GM23338 (cell line): ENCODE measurements around the gene EXOC4. TPM values are rescaled to one million over a fixed set of nuclear protein-coding genes. Genes with fewer than 3 reads are reported as not detected.

ENCODE experiments used
- ATAC-seq: fragments of 200-7000 bp; cut with Tn5 transposase; 3 replicates; pipeline ENCODE4 v1.9.1; 2020
- DNase-seq: peaks from one replicate; pipeline ENCODE4 v3.0.0-alpha.2; 2015; ENCODE audit warnings: low spot score
- H2AFZ ChIP-seq: fragments of 200-600 bp; sonication (generic); 2 replicates; pipeline ENCODE4 v1.8.0; 2016; ENCODE audit warnings: antibody characterized with exemption, mild to moderate bottlenecking, moderate library complexity
- H3F3A ChIP-seq: fragments of 200-600 bp; sonication (generic); replicated peaks from 2 replicates; pipeline ENCODE4 v1.8.0; 2017; ENCODE audit warnings: antibody characterized with exemption, mixed run types, low read depth
- H3K27ac ChIP-seq: fragments of 200-600 bp; sonication (generic); 2 replicates; pipeline ENCODE4 v1.6.1; 2016; ENCODE audit warnings: low read depth
- H3K27me3 ChIP-seq: fragments of 200-600 bp; sonication (generic); 2 replicates; pipeline ENCODE4 v1.8.0; 2016; ENCODE audit warnings: mild to moderate bottlenecking, mixed run types, moderate library complexity; ENCODE audit not compliant: insufficient read depth
- H3K36me3 ChIP-seq: fragments of 200-600 bp; sonication (generic); 2 replicates; pipeline ENCODE4 v1.8.0; 2016; ENCODE audit warnings: mild to moderate bottlenecking; ENCODE audit not compliant: insufficient read depth
- H3K4me1 ChIP-seq: fragments of 200-600 bp; sonication (generic); 2 replicates; pipeline ENCODE4 v1.8.0; 2016; ENCODE audit warnings: mild to moderate bottlenecking, moderate library complexity; ENCODE audit not compliant: insufficient read depth
- H3K4me2 ChIP-seq: fragments of 200-600 bp; sonication (generic); 2 replicates; pipeline ENCODE4 v1.7.1; 2017; ENCODE audit warnings: mixed run types
- H3K4me3 ChIP-seq: fragments of 200-600 bp; sonication (generic); 2 replicates; pipeline ENCODE4 v1.6.1; 2016; ENCODE audit warnings: mixed run types
- H3K79me2 ChIP-seq: fragments of 200-600 bp; sonication (generic); replicated peaks from 2 replicates; pipeline ENCODE4 v1.8.0; 2017; ENCODE audit warnings: mild to moderate bottlenecking; ENCODE audit not compliant: insufficient read depth
- H3K9me2 ChIP-seq: fragments of 200-600 bp; sonication (generic); 2 replicates; pipeline ENCODE4 v1.8.0; 2017; ENCODE audit not compliant: insufficient read depth
- H4K20me1 ChIP-seq: fragments of 200-600 bp; sonication (generic); replicated peaks from 2 replicates; pipeline ENCODE4 v1.8.0; 2017; ENCODE audit warnings: mild to moderate bottlenecking; ENCODE audit not compliant: insufficient read depth
- H3K27ac Mint-ChIP-seq: 2 replicates; pipeline ENCODE4 v1.8.0; 2020; ENCODE audit warnings: inconsistent platforms, mild to moderate bottlenecking, moderate library complexity, mixed read lengths
- H3K27me3 Mint-ChIP-seq: 3 replicates; pipeline ENCODE4 v1.8.0; 2022; ENCODE audit warnings: low read depth, mild to moderate bottlenecking, moderate library complexity, mixed read lengths, inconsistent platforms; ENCODE audit not compliant: insufficient read depth, poor library complexity
- H3K36me3 Mint-ChIP-seq: 3 replicates; pipeline ENCODE4 v1.8.0; 2021; ENCODE audit warnings: low read depth, mild to moderate bottlenecking, inconsistent platforms, moderate library complexity, mixed read lengths
- H3K4me1 Mint-ChIP-seq: 3 replicates; pipeline ENCODE4 v1.8.0; 2020; ENCODE audit warnings: mild to moderate bottlenecking, inconsistent platforms, mixed read lengths
- H3K4me3 Mint-ChIP-seq: 3 replicates; pipeline ENCODE4 v1.8.0; 2021; ENCODE audit warnings: moderate library complexity, mild to moderate bottlenecking, inconsistent platforms, mixed read lengths
- H3K9me3 Mint-ChIP-seq: 3 replicates; pipeline ENCODE4 v1.8.0; 2020; ENCODE audit warnings: moderate library complexity, mild to moderate bottlenecking, inconsistent platforms, mixed read lengths
- CREB1 ChIP-seq: fragments of 250-450 bp; sonication (Bioruptor Pico); IDR thresholded peaks from 2 replicates; pipeline ENCODE4 v1.5.0; 2020; ENCODE audit warnings: low read depth, mild to moderate bottlenecking, moderate library complexity
- EZH2 ChIP-seq: fragments of 200-600 bp; sonication (generic); IDR thresholded peaks from one replicate; pipeline ENCODE4 v1.8.0; 2017; ENCODE audit warnings: antibody characterized with exemption, mild to moderate bottlenecking, low read depth; ENCODE audit not compliant: unreplicated experiment
- EZH2phosphoT487 ChIP-seq: fragments of 200-600 bp; sonication (generic); IDR thresholded peaks from one replicate; pipeline ENCODE4 v1.8.1; 2018; ENCODE audit warnings: antibody characterized with exemption; ENCODE audit not compliant: unreplicated experiment
- JUNB ChIP-seq: IDR thresholded peaks from one replicate; pipeline ENCODE4 v1.6.1; 2016; ENCODE audit warnings: antibody characterized with exemption; ENCODE audit not compliant: unreplicated experiment
- NANOG ChIP-seq: IDR thresholded peaks from 2 replicates; pipeline ENCODE4 v1.6.1; 2016; ENCODE audit warnings: antibody characterized with exemption, borderline replicate concordance
- POLR2AphosphoS5 ChIP-seq: IDR thresholded peaks from 2 replicates; pipeline ENCODE4 v1.6.1; 2016; ENCODE audit warnings: antibody characterized with exemption, low read depth
- STAT1 ChIP-seq: IDR thresholded peaks from one replicate; pipeline ENCODE4 v1.6.1; 2016; ENCODE audit warnings: antibody characterized with exemption; ENCODE audit not compliant: unreplicated experiment
- ZNF114 ChIP-seq: fragments of 250-450 bp; sonication (Bioruptor Pico); IDR thresholded peaks from 2 replicates; pipeline ENCODE4 v1.5.0; 2020; ENCODE audit warnings: mild to moderate bottlenecking, moderate library complexity
- ZNF331 ChIP-seq: fragments of 250-450 bp; sonication (Bioruptor Pico); IDR thresholded peaks from 2 replicates; pipeline ENCODE4 v1.5.0; 2020; ENCODE audit warnings: low read depth, mild to moderate bottlenecking, moderate library complexity
- polyA plus RNA-seq: library from polyadenylated mRNA; unstranded; fragments of >200 nt; fragmentation: Nextera tagmentation; extraction: Ambion mirVana; gene quantifications from 2 replicates; pipeline ENCODE4 v1.2.1, GENCODE V29; 2016
- total RNA-seq: library from RNA; depleted of rRNA; stranded (reverse); fragments of >200 nt; shearing (Covaris generic); gene quantifications from 2 replicates; pipeline ENCODE4 v1.2.3, GENCODE V29; 2014
- TF ChIP-seq, protein P1 (sequence below): IDR thresholded peaks from one replicate; pipeline ENCODE4 v1.6.1; 2018; ENCODE audit warnings: antibody characterized with exemption; ENCODE audit not compliant: unreplicated experiment
- TF ChIP-seq, protein P2 (sequence below): IDR thresholded peaks from 2 replicates; pipeline ENCODE4 v1.6.1; 2016; ENCODE audit warnings: antibody characterized with exemption
- TF ChIP-seq, protein P3 (sequence below), 2 experiments: fragments of 200-600 bp in 1 of 2; sonication (generic) in 1 of 2; conservative IDR thresholded peaks; 2 replicates each; pipeline versions ENCODE4 v1.5.1 to v1.6.1; 2016 to 2017; ENCODE audit warnings: antibody characterized with exemption in 2 of 2, low read depth in 2 of 2, mild to moderate bottlenecking in 2 of 2, moderate library complexity in 1 of 2
- TF ChIP-seq, protein P4 (sequence below): fragments of 250-450 bp; sonication (Bioruptor Pico); IDR thresholded peaks from 2 replicates; pipeline ENCODE4 v1.5.0; 2020; ENCODE audit warnings: mild to moderate bottlenecking, moderate library complexity

Gene EXOC4
- total and polyA plus RNA-seq, 2 experiments from 2014 or later = 37.5 to 52.7 TPM

DNA sequence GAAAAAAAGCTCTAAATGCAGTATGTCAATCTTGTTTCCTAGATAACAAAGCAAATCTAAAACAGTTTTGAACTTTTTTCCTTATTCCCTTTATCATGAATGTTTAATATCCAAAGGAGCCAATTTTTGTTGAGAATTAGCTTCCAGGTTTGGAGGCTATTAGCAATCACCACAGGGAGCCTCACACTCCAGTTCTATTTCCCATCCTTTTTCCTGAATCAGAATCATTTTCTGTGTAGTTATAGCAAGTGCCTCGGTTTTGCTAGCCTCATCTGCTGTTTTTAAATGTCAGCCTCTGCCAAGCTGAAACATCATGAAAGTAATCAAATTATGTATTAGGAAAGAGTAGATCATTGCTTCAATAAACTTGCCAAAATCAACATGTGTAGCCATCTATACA, 516.8 kb downstream of the EXOC4 start:
- Histone ChIP-seq H4K20me1 (0 out of 2 replicates have a peak, but pooled peaks cover 5% of the 10 kb centered on the region), H3K4me1 (peaks cover 24% of the 10 kb centered on the region), H3K4me2 (no peak overlapping the region), H3K27ac (no peak overlapping the region), H2AFZ (no peak overlapping the region), H3K36me3 (no peaks in the 10 kb centered on the region), H3F3A (no peaks in the 10 kb centered on the region), H3K27me3 (no peaks in the 10 kb centered on the region), H3K9me2 (no peaks in the 10 kb centered on the region), H3K79me2 (no peaks in the 10 kb centered on the region), H3K4me3 (no peak overlapping the region)
- Mint-ChIP-seq H3K4me1 (peaks cover 41% of the 10 kb centered on the region), H3K9me3 (no peaks in the 10 kb centered on the region), H3K27ac (no peak overlapping the region), H3K27me3 (no peaks in the 10 kb centered on the region), H3K4me3 (no peak overlapping the region), H3K36me3 (no peaks in the 10 kb centered on the region)
- TF ChIP-seq JUNB = no peak
- no peak for TF ChIP-seq POLR2AphosphoS5
- TF ChIP-seq, protein P1, sequence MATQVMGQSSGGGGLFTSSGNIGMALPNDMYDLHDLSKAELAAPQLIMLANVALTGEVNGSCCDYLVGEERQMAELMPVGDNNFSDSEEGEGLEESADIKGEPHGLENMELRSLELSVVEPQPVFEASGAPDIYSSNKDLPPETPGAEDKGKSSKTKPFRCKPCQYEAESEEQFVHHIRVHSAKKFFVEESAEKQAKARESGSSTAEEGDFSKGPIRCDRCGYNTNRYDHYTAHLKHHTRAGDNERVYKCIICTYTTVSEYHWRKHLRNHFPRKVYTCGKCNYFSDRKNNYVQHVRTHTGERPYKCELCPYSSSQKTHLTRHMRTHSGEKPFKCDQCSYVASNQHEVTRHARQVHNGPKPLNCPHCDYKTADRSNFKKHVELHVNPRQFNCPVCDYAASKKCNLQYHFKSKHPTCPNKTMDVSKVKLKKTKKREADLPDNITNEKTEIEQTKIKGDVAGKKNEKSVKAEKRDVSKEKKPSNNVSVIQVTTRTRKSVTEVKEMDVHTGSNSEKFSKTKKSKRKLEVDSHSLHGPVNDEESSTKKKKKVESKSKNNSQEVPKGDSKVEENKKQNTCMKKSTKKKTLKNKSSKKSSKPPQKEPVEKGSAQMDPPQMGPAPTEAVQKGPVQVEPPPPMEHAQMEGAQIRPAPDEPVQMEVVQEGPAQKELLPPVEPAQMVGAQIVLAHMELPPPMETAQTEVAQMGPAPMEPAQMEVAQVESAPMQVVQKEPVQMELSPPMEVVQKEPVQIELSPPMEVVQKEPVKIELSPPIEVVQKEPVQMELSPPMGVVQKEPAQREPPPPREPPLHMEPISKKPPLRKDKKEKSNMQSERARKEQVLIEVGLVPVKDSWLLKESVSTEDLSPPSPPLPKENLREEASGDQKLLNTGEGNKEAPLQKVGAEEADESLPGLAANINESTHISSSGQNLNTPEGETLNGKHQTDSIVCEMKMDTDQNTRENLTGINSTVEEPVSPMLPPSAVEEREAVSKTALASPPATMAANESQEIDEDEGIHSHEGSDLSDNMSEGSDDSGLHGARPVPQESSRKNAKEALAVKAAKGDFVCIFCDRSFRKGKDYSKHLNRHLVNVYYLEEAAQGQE = no peak
- TF ChIP-seq, protein P2, sequence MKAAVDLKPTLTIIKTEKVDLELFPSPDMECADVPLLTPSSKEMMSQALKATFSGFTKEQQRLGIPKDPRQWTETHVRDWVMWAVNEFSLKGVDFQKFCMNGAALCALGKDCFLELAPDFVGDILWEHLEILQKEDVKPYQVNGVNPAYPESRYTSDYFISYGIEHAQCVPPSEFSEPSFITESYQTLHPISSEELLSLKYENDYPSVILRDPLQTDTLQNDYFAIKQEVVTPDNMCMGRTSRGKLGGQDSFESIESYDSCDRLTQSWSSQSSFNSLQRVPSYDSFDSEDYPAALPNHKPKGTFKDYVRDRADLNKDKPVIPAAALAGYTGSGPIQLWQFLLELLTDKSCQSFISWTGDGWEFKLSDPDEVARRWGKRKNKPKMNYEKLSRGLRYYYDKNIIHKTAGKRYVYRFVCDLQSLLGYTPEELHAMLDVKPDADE = no peak
- no peak for TF ChIP-seq CREB1 (CRISPR knock-in tag)
- TF ChIP-seq, protein P3, sequence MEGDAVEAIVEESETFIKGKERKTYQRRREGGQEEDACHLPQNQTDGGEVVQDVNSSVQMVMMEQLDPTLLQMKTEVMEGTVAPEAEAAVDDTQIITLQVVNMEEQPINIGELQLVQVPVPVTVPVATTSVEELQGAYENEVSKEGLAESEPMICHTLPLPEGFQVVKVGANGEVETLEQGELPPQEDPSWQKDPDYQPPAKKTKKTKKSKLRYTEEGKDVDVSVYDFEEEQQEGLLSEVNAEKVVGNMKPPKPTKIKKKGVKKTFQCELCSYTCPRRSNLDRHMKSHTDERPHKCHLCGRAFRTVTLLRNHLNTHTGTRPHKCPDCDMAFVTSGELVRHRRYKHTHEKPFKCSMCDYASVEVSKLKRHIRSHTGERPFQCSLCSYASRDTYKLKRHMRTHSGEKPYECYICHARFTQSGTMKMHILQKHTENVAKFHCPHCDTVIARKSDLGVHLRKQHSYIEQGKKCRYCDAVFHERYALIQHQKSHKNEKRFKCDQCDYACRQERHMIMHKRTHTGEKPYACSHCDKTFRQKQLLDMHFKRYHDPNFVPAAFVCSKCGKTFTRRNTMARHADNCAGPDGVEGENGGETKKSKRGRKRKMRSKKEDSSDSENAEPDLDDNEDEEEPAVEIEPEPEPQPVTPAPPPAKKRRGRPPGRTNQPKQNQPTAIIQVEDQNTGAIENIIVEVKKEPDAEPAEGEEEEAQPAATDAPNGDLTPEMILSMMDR (conservative IDR thresholded peaks at IDR 0.05; ENCODE audit: low read depth in 2 of 2) = no peak
- TF ChIP-seq ZNF331 (CRISPR knock-in tag) = no peak
- TF ChIP-seq EZH2 = no peak
- no peak for TF ChIP-seq STAT1
- no peak for TF ChIP-seq ZNF114 (CRISPR knock-in tag)
- TF ChIP-seq, protein P4, sequence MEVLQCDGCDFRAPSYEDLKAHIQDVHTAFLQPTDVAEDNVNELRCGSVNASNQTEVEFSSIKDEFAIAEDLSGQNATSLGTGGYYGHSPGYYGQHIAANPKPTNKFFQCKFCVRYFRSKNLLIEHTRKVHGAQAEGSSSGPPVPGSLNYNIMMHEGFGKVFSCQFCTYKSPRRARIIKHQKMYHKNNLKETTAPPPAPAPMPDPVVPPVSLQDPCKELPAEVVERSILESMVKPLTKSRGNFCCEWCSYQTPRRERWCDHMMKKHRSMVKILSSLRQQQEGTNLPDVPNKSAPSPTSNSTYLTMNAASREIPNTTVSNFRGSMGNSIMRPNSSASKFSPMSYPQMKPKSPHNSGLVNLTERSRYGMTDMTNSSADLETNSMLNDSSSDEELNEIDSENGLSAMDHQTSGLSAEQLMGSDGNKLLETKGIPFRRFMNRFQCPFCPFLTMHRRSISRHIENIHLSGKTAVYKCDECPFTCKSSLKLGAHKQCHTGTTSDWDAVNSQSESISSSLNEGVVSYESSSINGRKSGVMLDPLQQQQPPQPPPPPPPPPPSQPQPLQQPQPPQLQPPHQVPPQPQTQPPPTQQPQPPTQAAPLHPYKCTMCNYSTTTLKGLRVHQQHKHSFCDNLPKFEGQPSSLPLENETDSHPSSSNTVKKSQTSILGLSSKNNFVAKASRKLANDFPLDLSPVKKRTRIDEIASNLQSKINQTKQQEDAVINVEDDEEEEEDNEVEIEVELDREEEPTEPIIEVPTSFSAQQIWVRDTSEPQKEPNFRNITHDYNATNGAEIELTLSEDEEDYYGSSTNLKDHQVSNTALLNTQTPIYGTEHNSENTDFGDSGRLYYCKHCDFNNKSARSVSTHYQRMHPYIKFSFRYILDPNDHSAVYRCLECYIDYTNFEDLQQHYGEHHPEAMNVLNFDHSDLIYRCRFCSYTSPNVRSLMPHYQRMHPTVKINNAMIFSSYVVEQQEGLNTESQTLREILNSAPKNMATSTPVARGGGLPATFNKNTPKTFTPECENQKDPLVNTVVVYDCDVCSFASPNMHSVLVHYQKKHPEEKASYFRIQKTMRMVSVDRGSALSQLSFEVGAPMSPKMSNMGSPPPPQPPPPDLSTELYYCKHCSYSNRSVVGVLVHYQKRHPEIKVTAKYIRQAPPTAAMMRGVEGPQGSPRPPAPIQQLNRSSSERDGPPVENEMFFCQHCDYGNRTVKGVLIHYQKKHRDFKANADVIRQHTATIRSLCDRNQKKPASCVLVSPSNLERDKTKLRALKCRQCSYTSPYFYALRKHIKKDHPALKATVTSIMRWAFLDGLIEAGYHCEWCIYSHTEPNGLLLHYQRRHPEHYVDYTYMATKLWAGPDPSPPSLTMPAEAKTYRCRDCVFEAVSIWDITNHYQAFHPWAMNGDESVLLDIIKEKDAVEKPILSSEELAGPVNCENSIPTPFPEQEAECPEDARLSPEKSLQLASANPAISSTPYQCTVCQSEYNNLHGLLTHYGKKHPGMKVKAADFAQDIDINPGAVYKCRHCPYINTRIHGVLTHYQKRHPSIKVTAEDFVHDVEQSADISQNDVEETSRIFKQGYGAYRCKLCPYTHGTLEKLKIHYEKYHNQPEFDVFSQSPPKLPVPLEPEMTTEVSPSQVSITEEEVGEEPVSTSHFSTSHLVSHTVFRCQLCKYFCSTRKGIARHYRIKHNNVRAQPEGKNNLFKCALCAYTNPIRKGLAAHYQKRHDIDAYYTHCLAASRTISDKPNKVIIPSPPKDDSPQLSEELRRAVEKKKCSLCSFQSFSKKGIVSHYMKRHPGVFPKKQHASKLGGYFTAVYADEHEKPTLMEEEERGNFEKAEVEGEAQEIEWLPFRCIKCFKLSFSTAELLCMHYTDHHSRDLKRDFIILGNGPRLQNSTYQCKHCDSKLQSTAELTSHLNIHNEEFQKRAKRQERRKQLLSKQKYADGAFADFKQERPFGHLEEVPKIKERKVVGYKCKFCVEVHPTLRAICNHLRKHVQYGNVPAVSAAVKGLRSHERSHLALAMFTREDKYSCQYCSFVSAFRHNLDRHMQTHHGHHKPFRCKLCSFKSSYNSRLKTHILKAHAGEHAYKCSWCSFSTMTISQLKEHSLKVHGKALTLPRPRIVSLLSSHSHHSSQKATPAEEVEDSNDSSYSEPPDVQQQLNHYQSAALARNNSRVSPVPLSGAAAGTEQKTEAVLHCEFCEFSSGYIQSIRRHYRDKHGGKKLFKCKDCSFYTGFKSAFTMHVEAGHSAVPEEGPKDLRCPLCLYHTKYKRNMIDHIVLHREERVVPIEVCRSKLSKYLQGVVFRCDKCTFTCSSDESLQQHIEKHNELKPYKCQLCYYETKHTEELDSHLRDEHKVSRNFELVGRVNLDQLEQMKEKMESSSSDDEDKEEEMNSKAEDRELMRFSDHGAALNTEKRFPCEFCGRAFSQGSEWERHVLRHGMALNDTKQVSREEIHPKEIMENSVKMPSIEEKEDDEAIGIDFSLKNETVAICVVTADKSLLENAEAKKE (CRISPR knock-in tag) = no peak
- TF ChIP-seq EZH2phosphoT487 = no peak
- no peak for TF ChIP-seq NANOG
- no peak for ATAC-seq
- DNase-seq = no peak
